Esophagus muscularis mucosa (tissue), 4 donors: ENCODE measurements around the gene VDAC2. TPM values are rescaled to one million over a fixed set of nuclear protein-coding genes. Genes with fewer than 3 reads are reported as not detected.

Experiments used
- DNase-seq: peaks from one replicate; pipeline ENCODE4 v3.0.0-alpha.2; 2017; ENCODE audit errors: extremely low spot score
- H3K27ac ChIP-seq, 4 donors: fragments of 200-600 bp; sonication (generic); replicated peaks in 1 of 4; 1 replicate in 3 of 4; 2 replicates in 1 of 4; pipeline ENCODE4 v1.5.1; 2016 to 2019; ENCODE audit warnings: mild to moderate bottlenecking in 1 of 4
- H3K27me3 ChIP-seq, 4 donors: fragments of 200-600 bp; sonication (generic); one replicate each; pipeline versions ENCODE4 v1.5.1 to v1.6.0; 2016 to 2019
- H3K36me3 ChIP-seq, 4 donors: fragments of 200-600 bp; sonication (generic); one replicate each; pipeline ENCODE4 v1.5.1; 2016 to 2019
- H3K4me1 ChIP-seq, 4 donors: fragments of 200-600 bp; sonication (generic); one replicate each; pipeline ENCODE4 v1.5.1; 2016 to 2019
- H3K4me3 ChIP-seq, 4 donors: fragments of 200-600 bp; sonication (generic); 1 replicate in 2 of 4; 2 replicates in 2 of 4; pipeline ENCODE4 v1.5.1; 2016 to 2019; ENCODE audit warnings: mild to moderate bottlenecking in 4 of 4, moderate library complexity in 1 of 4
- H3K9me3 ChIP-seq, 4 donors: fragments of 200-600 bp; sonication (generic); 1 replicate in 3 of 4; 2 replicates in 1 of 4; pipeline ENCODE4 v1.5.1; 2016 to 2019
- CTCF ChIP-seq, 3 experiments: fragments of 200-600 bp in 2 of 3; fragments of 450-650 bp in 1 of 3; sonication (generic) in 2 of 3; IDR thresholded peaks; one replicate each; pipeline ENCODE4 v1.5.1; 2017 to 2019; ENCODE audit warnings: antibody characterized with exemption in 3 of 3, mild to moderate bottlenecking in 2 of 3, moderate library complexity in 1 of 3
- EP300 ChIP-seq: sonication (generic); formaldehyde crosslinking; IDR thresholded peaks from one replicate; pipeline ENCODE4 v1.6.1; 2017; ENCODE audit warnings: antibody characterized with exemption
- POLR2A ChIP-seq: fragments of 450-650 bp; IDR thresholded peaks from one replicate; pipeline ENCODE4 v1.6.1; 2017; ENCODE audit warnings: antibody characterized with exemption, moderate library complexity, mild to moderate bottlenecking, low read depth
- POLR2AphosphoS5 ChIP-seq, 2 donors: sonication (generic); formaldehyde crosslinking; IDR thresholded peaks; one replicate each; pipeline ENCODE4 v1.6.1; 2017; ENCODE audit warnings: antibody characterized with exemption in 2 of 2
- WGBS: methylation state at CpG from one replicate; pipeline ENCODE4 v1.1.5; 2018; 5-methylcytosine and 5-hydroxymethylcytosine counted together
- intact Hi-C: fragments of 100-400 bp; cut with DNase I; formaldehyde crosslinking; loops from one replicate; pipeline ENCODE4 v1.15.1; 2023
- total RNA-seq, 4 donors: library from RNA; depleted of rRNA; stranded (reverse); fragments of >200 nt; gene quantifications; one replicate each; pipeline versions ENCODE4 v1.1.0 to v1.2.1, GENCODE V29; 2016

VDAC2 gene
- total RNA-seq, 4 donors from 2014 or later, result 194 to 260 (median 234) TPM

- no peaks in the 10 kb centered on the region for H3K9me3 ChIP-seq
- H3K27me3 ChIP-seq, result no peaks in the 10 kb centered on the region
- H3K4me3 ChIP-seq, result no peak overlapping the region
- peaks cover 6 to 40% (median 15%) of the 10 kb centered on the region in 4 donors for H3K36me3 ChIP-seq
- TF ChIP-seq CTCF (IDR thresholded peaks at IDR 0.05) (no peak), POLR2AphosphoS5 (IDR thresholded peaks at IDR 0.05) (no peak), POLR2A (no peak)
- WGBS, result 34% methylated on average over 1 of the region's 1 CpG
- no peak overlapping the region for H3K27ac ChIP-seq
- DNase-seq, result no peak
- peaks cover 16 to 23% (median 19%) of the 10 kb centered on the region in 4 donors for H3K4me1 ChIP-seq
- intact Hi-C loops, result no loop called here
These were observed 40.4 kb upstream of the VDAC2 start for GRCh38 chr10:75170215-75170614.

GRCh38 chr10:75175046-75175445 is 35.5 kb upstream of the VDAC2 start:
- H3K27ac ChIP-seq, result no peak overlapping the region
- H3K27me3 ChIP-seq, result no peaks in the 10 kb centered on the region
- peaks cover 5 to 13% (median 8%) of the 10 kb centered on the region in 4 donors for H3K4me1 ChIP-seq
- peaks cover 0 to 42% (median 19%) of the 10 kb centered on the region in 4 donors for H3K36me3 ChIP-seq
- DNase-seq, result no peak
- H3K9me3 ChIP-seq, result no peaks in the 10 kb centered on the region
- intact Hi-C loops, result no loop called here
- TF ChIP-seq CTCF (IDR thresholded peaks at IDR 0.05), result no peak
- no peak for TF ChIP-seq POLR2A
- no peak for TF ChIP-seq EP300
- TF ChIP-seq POLR2AphosphoS5 (IDR thresholded peaks at IDR 0.05), result no peak
- no peak overlapping the region for H3K4me3 ChIP-seq
- 100% methylated on average over 2 of the region's 2 CpGs for WGBS

- H3K27ac ChIP-seq, result no peak overlapping the region
- TF ChIP-seq CTCF (IDR thresholded peaks at IDR 0.05), result no peak
- TF ChIP-seq EP300, result no peak
- no peak for TF ChIP-seq POLR2AphosphoS5 (IDR thresholded peaks at IDR 0.05)
- TF ChIP-seq POLR2A, result no peak
- H3K27me3 ChIP-seq, result no peaks in the 10 kb centered on the region
- DNase-seq, result no peak
- no peaks in the 10 kb centered on the region for H3K9me3 ChIP-seq
- peaks cover 0 to 42% (median 19%) of the 10 kb centered on the region in 4 donors for H3K36me3 ChIP-seq
- intact Hi-C loops, result no loop called here
- WGBS, result 91% methylated on average over 6 of the region's 6 CpGs
- peaks cover 10 to 16% (median 11%) of the 10 kb centered on the region in 4 donors for H3K4me1 ChIP-seq
- H3K4me3 ChIP-seq, result no peak overlapping the region
These were observed 34.5 kb upstream of the VDAC2 start for GRCh38 chr10:75176046-75176445.

- WGBS, result 88% methylated on average over 1 of the region's 1 CpG
- no peaks in the 10 kb centered on the region for H3K27me3 ChIP-seq
These were observed 33.9 kb upstream of the VDAC2 start for GRCh38 chr10:75176736-75177135.

More at GRCh38 chr10:75176736-75177135, 33.9 kb upstream of the VDAC2 start:
- H3K4me1 ChIP-seq, result peaks cover 12 to 16% (median 15%) of the 10 kb centered on the region in 4 donors
- intact Hi-C loops, result no loop called here
- TF ChIP-seq POLR2A (no peak), POLR2AphosphoS5 (IDR thresholded peaks at IDR 0.05) (no peak), EP300 (no peak), CTCF (IDR thresholded peaks at IDR 0.05) (no peak)
- H3K36me3 ChIP-seq, result peaks cover 0 to 42% (median 19%) of the 10 kb centered on the region in 4 donors
- no peaks in the 10 kb centered on the region for H3K9me3 ChIP-seq
- no peak overlapping the region for H3K4me3 ChIP-seq
- no peak overlapping the region for H3K27ac ChIP-seq
- no peak for DNase-seq
